MM.1S (cell line): Measurements from ENCODE around the gene RGL3.
A peak's percentile ranks its signal among the peaks of the same experiment; 100 is the strongest.

Source experiments
- DNase-seq: peaks from one replicate; pipeline ENCODE4 v3.0.0-alpha.2; 2015
- H2AFZ ChIP-seq: fragments of 300-600 bp; sonication (generic); 2 replicates; pipeline ENCODE4 v1.6.0; 2016; ENCODE audit warnings: antibody characterized with exemption, low read length
- H3F3A ChIP-seq: fragments of 300-600 bp; sonication (generic); 2 replicates; pipeline ENCODE4 v1.6.1; 2016; ENCODE audit warnings: mild to moderate bottlenecking, antibody characterized with exemption, low read length, moderate library complexity, mixed read lengths; ENCODE audit not compliant: insufficient read depth
- H3K27ac ChIP-seq: fragments of 300-600 bp; sonication (generic); 2 replicates; pipeline ENCODE4 v1.5.1; 2016; ENCODE audit warnings: mild to moderate bottlenecking, low read length
- H3K27me3 ChIP-seq: fragments of 300-600 bp; sonication (generic); replicated peaks from 2 replicates; pipeline ENCODE4 v1.6.0; 2016; ENCODE audit warnings: low read length; ENCODE audit not compliant: insufficient read depth
- H3K36me3 ChIP-seq: fragments of 300-600 bp; sonication (generic); replicated peaks from 2 replicates; pipeline ENCODE4 v1.6.1; 2016; ENCODE audit warnings: mild to moderate bottlenecking, low read length, mixed read lengths; ENCODE audit not compliant: insufficient read depth
- H3K4me1 ChIP-seq: fragments of 300-600 bp; sonication (generic); 2 replicates; pipeline ENCODE4 v1.6.1; 2016; ENCODE audit warnings: low read length, mixed read lengths
- H3K4me2 ChIP-seq: fragments of 300-600 bp; sonication (generic); 2 replicates; pipeline ENCODE4 v1.6.0; 2016; ENCODE audit warnings: low read depth, low read length
- H3K4me3 ChIP-seq: fragments of 300-600 bp; sonication (generic); 2 replicates; pipeline ENCODE4 v1.5.1; 2016; ENCODE audit warnings: low read length, mixed read lengths
- H3K79me2 ChIP-seq: fragments of 300-600 bp; sonication (generic); 2 replicates; pipeline ENCODE4 v1.6.1; 2016; ENCODE audit warnings: mixed run types, low read length, mixed read lengths
- H3K9ac ChIP-seq: fragments of 300-600 bp; sonication (generic); 2 replicates; pipeline ENCODE4 v1.6.1; 2016; ENCODE audit warnings: low read length, mixed read lengths
- H3K9me2 ChIP-seq: fragments of 300-600 bp; sonication (generic); replicated peaks from 2 replicates; pipeline ENCODE4 v1.6.1; 2016; ENCODE audit warnings: mild to moderate bottlenecking, low read length, mixed read lengths; ENCODE audit not compliant: insufficient read depth
- H3K9me3 ChIP-seq: fragments of 300-600 bp; sonication (generic); replicated peaks from 2 replicates; pipeline ENCODE4 v1.6.1; 2016; ENCODE audit warnings: mild to moderate bottlenecking, low read length, mixed read lengths; ENCODE audit not compliant: insufficient read depth
- H4K20me1 ChIP-seq: fragments of 300-600 bp; sonication (generic); 2 replicates; pipeline ENCODE4 v1.6.1; 2016; ENCODE audit warnings: mild to moderate bottlenecking, low read length, moderate library complexity, mixed read lengths; ENCODE audit not compliant: insufficient read depth
- CTCF ChIP-seq: fragments of 300-600 bp; sonication (generic); IDR thresholded peaks from 2 replicates; pipeline ENCODE4 v1.5.1; 2016; ENCODE audit warnings: antibody characterized with exemption, low read length, mixed read lengths
- EZH2 ChIP-seq: fragments of 300-600 bp; sonication (generic); optimal IDR thresholded peaks from 2 replicates; pipeline ENCODE3; 2017; ENCODE audit warnings: low read depth, mild to moderate bottlenecking, antibody characterized with exemption, low read length, mixed read lengths
- EZH2phosphoT487 ChIP-seq: fragments of 300-600 bp; sonication (generic); IDR thresholded peaks from 2 replicates; pipeline ENCODE4 v1.6.1; 2018; ENCODE audit warnings: antibody characterized with exemption, low read length

RGL3 gene

GRCh38 chr19:11384778-11385129 lies 34.4 kb downstream of the RGL3 start:
- Histone ChIP-seq H2AFZ (no peak overlapping the region), H3K4me1 (peaks cover 17% of the 10 kb centered on the region), H3F3A (peaks cover 20% of the 10 kb centered on the region; the same call in 1 of the 2 replicates), H3K9me2 (no peaks in the 10 kb centered on the region), H3K9ac (no peak overlapping the region), H3K9me3 (no peaks in the 10 kb centered on the region), H3K4me3 (no peak overlapping the region), H3K27me3 (peaks cover 33% of the 10 kb centered on the region), H3K36me3 (no peaks in the 10 kb centered on the region), H3K27ac (no peak overlapping the region), H4K20me1 (no peaks in the 10 kb centered on the region), H3K79me2 (peaks cover 4% of the 10 kb centered on the region; the same call in 1 of the 2 replicates), H3K4me2 (no peak overlapping the region)
- DNase-seq, result no peak
- TF ChIP-seq CTCF (no peak), EZH2phosphoT487 (no peak)

GRCh38 chr19:11383706-11384048 lies 35.4 kb downstream of the RGL3 start:
- Histone ChIP-seq H3K4me2 (peak overlapping the region; percentile 72; the same call in 1 of the 2 replicates), H3K79me2 (peaks cover 4% of the 10 kb centered on the region; the same call in 1 of the 2 replicates), H3F3A (peaks cover 20% of the 10 kb centered on the region; the same call in 1 of the 2 replicates), H3K4me1 (peaks cover 17% of the 10 kb centered on the region), H3K9ac (no peak overlapping the region), H3K27ac (no peak overlapping the region), H3K36me3 (no peaks in the 10 kb centered on the region), H3K4me3 (peak overlapping the region; percentile 28; the same call in 1 of the 2 replicates), H2AFZ (peak overlapping the region; percentile 30; the same call in 1 of the 2 replicates), H3K9me2 (no peaks in the 10 kb centered on the region), H3K27me3 (peaks cover 26% of the 10 kb centered on the region), H3K9me3 (no peaks in the 10 kb centered on the region), H4K20me1 (no peaks in the 10 kb centered on the region)
- no peak for TF ChIP-seq EZH2phosphoT487
- no peak for TF ChIP-seq CTCF
- TF ChIP-seq EZH2, result no peak
- no peak for DNase-seq

GRCh38 chr19:11382898-11383705 lies 36.0 kb downstream of the RGL3 start:
- no peak overlapping the region for H2AFZ ChIP-seq
- H3K9ac ChIP-seq, result no peak overlapping the region
- DNase-seq, result no peak

More at GRCh38 chr19:11382898-11383705, 36.0 kb downstream of the RGL3 start:
- peak; percentile 45 for TF ChIP-seq CTCF
- TF ChIP-seq EZH2, result no peak
- no peak for TF ChIP-seq EZH2phosphoT487
- H3K9me3 ChIP-seq, result no peaks in the 10 kb centered on the region
- no peak overlapping the region for H3K27ac ChIP-seq
- peaks cover 4% of the 10 kb centered on the region; the same call in 1 of the 2 replicates for H3K79me2 ChIP-seq
- peaks cover 17% of the 10 kb centered on the region for H3K4me1 ChIP-seq
- peak overlapping the region; percentile 22; the same call in 1 of the 2 replicates for H3K4me3 ChIP-seq
- H4K20me1 ChIP-seq, result no peaks in the 10 kb centered on the region
- peaks cover 20% of the 10 kb centered on the region; the same call in 1 of the 2 replicates for H3F3A ChIP-seq
- H3K36me3 ChIP-seq, result no peaks in the 10 kb centered on the region
- H3K27me3 ChIP-seq, result peaks cover 26% of the 10 kb centered on the region
- H3K9me2 ChIP-seq, result no peaks in the 10 kb centered on the region
- peak overlapping the region; percentile 72; the same call in 1 of the 2 replicates for H3K4me2 ChIP-seq
